ENCODE data around the gene PTBP3.
"Not testable (repeated sequence)": the region's sequence is repeated elsewhere in the genome, so short reads cannot be mapped to it uniquely, and the experiment has no call there.

Gene PTBP3

DNA sequence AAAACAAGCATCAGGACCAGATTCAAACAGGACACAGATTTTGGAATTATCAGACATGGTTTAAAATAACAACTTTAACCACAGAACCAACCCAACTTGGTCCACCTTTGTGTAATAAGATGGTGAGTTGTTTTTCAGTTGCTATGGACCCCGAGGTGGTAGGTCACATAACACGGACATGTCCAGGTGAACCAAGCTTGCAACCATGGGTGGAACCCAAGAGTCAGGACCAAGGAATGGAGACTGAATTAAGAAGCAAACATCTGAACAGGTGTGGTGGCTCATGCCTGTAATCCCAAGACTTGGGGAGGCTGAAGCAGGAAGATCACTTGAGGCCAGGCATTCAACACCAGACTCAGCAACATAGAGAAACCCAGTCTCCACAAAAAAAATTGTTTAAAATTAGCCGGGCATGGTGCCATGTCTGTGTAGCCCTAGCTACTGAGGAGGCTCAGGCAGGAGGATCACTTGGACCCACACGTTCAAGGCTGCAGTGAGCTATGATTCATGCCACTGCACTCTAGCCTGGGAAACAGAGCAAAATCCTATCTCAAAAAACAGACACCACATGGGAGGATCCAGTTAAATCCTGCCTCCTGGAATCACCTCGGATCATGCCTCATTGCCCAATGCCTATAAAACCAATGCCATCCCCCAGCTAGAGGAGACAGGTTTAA lies 10.6 kb downstream of the PTBP3 start:
- DNase-seq, result no peak

DNA sequence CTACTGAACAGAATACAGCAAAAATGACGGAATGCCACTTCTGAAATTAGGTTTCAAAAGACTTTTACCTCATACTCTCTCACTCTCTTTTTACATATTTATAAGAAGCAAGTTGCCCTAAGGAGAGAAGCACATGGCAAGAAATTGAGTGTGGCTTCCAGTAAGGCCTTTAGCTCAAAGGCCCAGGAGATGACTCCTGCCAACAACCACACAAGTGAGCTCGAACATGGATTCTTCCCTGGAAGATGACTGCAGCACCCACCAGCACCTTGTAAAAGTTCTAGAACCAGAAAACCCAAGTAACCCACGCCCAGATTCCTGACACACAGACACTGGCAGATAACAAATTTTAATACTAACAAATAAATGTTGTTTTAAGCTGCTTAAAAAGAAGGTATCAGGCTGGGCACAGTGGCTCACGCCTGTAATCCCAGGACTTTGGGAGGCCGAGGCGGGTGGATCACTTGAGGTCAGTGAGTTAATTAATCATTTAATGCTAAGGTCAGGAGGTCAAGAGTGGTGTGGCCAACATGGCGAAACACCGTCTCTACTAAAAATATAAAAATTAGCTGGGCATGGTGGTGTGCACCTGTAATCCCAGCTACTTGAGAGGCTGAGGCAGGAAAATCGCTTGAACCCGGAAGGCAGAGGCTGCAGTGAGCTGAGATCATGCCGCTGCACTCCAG lies 17.0 kb downstream of the PTBP3 start:
- DNase-seq, result no peak

DNA sequence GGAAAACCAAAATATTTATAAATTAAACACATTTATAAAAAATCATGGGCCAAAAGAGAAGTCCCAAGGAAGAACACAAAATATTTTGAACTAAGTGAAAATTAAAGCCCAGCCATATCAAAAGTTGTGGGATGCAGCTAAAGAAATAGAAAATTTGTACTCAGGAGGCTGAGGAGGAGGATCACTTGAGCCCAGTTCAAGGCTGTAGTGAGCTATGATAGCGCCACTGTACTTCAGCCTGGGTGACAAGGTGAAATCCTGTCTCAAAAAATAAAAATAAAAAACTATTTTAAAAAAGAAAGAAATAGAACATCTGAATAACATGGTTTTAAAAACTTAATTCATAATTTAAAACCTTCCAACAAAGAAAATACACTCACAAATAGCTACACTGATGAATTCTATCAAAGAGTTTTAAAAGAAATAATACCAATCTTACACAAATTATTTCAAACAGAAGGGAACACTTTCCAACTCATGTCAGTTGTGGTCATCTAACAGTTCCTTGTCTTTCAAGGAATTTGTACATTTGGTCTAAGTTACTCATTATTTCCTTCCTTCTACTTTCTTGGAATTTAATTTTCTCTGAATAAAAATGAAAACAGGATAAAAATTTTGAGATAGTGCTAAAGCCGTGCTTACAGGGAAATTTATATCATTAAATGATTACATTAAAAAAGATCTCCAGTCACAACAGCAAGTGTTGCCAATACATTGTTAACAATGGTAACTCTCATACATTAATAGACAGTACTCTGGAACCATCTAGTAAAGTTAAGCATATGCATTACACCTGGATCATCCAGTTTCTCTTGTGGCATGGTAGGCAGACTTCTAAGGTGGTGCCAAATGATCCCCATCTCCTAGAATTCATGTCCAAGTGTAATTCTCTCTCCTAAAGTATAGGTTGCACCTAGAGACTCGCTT lies 17.8 kb downstream of the PTBP3 start:
- DNase-seq, result no peak

DNA sequence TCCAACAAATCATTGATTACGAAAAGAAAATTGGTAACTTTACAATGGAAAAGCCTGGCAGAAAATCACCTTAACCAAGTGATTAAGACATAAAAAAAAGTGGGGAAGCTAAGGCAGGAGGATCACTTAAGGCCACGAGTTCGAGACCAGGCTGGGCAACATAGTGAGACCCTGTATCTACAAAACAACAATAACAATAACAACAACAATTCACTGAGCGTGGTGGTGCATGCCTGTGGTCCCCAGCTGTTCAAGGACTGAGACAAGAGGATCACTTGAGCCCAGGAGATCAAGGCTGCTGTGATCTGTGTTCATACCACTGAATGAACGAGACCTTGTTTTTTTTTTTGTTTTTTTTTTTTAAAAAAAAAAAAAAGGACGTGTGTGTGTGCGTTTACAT lies 21.3 kb downstream of the PTBP3 start:
- DNase-seq, result no peak

DNA sequence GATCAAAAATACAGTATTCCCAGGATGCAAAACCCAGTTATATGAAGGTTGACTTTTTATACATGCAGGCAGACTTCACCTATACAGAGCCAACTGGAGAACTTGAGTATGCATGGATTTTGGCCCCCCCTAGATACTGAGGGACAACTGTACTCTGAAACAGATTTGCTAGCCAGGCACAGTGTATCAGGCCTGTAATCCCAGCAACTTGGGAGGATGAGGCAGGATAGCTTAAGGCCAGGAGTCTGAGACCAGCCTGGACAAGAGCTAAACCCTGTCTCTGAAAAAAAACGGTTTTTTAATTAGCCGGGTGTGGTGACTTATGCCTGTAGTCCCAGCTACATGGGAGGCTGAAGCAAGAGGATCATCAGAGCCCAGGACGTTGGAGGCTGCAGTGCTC lies 21.9 kb downstream of the PTBP3 start:
- no peak for DNase-seq

DNA sequence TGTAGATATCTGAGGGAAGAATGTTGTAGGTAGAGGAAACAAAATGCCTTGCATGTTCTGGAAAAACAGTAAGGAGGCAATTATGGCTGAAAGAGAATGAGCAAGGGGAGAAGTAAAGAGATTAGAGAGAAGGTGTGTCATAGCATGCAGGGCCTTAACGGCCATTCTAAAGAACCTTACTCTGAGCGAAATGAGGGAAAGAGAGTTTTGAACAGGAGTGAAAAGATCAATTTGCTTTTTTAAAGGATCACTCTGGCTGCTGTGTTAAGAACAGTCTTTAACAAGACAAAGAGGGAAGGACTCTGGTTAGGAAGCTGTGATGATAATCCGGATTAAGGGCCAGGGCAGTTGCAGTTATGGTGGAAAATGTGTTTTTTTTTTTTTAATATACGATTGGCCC lies 22.6 kb downstream of the PTBP3 start:
- DNase-seq, result no peak

DNA sequence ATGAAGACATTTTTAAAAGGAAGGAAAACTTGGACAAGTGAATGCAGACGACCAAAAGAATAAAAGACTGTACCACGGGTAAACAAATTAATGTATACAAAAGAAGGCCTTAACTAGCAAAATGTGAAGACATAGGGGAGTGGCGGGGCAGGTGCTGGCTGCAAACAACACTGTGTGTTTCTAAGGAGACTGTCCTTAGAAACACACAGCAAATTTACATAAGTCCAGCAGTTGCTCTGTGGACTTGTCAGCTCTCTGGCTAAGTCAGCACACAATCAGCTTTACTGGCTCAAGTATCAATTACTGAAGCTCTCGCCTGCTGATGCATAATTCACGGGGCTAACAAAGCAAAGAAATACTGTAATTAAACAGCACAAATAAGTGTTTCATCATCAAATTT lies 24.8 kb downstream of the PTBP3 start:
- no peak for DNase-seq

DNA sequence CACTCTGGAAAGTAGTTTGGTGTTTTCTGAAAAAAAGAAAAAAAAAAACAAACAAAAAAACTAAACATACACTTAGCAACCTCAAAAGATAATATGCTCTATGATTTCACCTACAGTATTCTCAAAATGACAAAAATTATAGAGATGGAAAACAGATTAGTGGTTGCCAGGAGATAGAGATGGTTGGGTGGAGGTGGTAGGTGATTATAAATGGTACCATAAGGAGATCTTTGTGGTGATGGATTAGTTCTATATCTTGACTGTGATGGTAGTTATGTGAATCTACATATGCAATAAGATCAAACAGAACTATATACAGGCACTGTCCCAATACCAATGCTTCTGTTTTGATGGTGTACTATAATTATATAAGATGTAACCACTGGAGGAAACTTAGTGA lies 32.0 kb downstream of the PTBP3 start:
- DNase-seq, result no peak

DNA sequence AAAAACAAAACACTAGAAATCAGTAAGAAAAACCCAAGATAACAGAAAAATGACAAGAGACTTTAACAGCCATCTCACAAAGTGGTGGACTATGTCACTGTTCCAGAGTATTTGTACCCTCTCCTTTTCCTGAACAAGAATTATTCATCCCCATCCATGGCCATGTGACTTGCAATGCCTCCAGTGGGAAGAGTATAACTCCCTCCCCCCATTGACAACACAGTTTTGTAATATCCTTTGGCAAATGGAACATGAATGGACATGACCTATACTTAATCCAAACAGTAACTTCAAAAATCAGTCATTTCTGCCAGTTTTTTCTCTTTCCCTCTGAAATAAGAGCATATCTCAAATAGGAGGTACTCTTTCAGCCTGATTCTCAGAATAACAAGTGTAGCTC lies 33.9 kb downstream of the PTBP3 start:
- no peak for DNase-seq

DNA sequence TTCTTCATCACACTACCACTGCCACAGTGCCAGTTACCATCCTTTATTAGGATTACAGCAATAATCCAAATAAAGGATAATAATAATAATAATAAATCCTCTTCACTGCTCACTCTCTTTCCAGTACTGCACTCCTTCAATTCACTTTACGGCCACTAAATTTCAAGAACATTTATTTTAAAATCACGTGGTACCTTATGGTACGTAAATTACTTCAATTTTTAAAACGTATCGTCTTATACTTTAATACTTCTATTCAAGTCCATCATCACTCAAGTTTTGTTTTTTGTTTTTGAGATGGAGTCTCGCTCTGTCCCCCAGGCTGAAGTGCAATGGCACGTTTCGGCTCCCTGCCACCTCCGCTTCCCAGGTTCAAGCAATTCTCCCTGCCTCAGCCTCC lies 36.5 kb downstream of the PTBP3 start:
- no peak for DNase-seq

DNA sequence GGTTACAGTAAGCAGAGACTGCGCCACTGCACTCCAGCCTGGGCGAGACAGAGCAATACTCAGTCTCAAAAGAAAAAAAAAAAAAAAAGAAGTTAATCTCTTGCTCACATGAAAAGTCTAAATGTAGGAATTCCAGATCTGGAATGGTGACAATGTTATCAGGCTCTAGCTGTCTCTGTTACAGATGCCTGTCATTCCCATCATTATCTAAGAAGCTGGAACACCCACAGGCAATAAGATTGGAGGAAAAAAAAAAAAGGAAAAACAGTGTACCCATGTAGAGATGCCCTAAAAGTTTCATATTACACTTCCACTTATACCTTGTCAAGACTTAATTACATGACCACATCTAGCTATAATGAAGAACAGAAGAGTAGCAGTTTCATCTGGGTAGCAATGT lies 38.2 kb downstream of the PTBP3 start:
- DNase-seq, result no peak

DNA sequence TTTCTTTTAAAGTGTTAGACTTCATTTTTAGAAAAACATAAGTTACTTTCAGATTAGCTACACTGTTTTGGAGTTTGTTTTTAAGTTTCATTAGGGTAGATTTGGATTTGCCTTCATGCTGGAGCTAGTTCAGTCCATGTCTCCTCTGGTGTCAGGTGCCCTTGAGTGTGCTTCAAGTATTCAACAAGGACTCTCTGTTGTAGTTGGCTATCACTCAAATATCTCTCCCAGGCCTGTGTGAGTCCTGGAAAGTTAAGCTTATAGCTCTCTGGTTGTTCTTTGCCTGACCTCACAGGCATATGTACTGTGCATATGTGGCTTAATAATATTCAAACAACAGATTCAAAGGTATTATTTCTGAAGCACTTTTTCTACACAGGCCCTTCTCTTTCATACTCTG lies 45.4 kb downstream of the PTBP3 start:
- no peak for DNase-seq

DNA sequence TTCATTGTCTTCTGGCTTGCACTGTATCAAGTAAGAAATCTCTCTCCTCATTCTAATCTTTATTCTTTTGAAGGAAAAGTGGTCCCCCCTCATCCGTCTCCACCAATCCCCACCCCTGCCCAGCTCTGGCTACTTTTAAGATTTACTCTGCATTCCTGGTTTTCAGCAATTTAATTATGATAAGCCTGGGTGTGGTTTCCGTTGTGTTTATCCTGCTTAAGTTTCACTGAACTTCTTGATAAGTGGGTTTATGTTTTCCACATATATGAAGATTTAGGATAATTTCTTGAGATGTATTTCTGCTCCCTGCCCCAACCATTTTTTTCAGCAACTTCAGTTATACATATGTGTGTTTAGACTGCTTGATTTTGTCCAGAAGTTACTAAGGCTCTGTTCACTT lies 46.5 kb downstream of the PTBP3 start:
- DNase-seq, result no peak

DNA sequence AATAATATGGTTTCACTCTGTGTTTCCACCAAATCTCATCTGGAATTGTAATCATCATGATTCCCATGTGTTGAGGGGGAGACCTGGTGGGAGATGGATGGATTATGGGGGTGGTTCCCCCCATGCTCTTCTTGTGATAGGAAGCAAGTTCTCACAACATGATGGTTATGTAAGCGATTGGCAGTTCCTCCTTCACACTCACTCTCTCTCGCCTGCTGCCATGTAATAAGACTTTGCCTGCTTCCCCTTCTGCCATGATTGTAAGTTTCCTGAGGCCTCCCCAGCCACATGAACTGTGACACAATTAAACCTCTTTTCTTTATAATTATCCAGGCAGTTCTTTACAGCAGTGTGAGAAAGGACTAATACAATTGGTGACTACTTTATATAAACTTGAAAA lies 48.4 kb downstream of the PTBP3 start:
- no peak for DNase-seq

DNA sequence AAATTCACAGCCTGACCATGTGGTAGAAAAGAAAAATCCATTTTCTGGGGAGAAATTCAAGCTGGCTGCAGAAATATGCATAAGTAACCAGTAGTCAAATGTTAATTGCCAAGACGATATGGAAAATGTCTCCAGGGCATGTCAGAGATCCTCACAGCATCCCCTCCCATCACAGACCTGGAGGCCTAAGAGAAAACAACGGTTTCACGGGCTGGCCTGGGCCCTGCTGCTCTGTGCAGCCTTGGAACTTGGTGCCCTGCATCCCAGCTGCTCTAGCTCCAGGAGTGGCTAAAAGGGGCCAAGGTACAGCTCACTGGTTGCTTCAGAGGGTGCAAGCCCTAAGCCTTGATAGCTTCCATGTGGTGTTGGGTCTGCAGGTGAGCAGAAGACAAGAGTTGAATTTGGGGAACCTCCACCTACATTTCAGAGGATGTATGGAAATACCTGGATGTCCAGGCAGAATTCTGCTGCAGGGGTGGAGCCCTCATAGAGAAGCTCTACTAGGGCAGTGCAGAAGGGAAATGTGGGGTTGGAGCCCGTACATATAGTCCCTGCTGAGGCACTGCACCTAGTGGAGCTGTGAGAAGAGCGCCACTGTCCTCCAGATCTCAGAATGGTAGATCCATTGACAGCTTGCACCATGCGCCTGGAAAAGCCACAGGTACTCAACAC lies 49.7 kb downstream of the PTBP3 start:
- no peak for DNase-seq

DNA sequence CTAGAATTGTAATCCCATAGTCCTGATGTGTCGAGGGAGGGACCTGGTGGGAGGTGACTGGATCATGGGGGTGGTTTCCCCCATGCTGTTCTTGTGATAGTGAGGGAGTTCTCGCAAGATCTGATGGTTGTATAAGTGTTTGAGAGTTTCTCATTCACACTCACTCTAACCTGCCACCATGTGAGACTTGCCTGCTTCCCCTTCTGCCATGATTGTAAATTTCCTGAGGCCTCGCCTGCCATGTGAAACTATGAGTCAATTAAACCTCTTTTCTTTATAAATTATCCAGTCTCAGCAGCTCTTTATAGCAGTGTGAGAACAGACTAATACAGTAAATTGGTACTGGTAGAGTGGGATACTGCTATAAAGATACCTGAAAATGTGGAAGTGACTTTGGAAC lies 50.6 kb downstream of the PTBP3 start:
- not testable (repeated sequence) for DNase-seq

DNA sequence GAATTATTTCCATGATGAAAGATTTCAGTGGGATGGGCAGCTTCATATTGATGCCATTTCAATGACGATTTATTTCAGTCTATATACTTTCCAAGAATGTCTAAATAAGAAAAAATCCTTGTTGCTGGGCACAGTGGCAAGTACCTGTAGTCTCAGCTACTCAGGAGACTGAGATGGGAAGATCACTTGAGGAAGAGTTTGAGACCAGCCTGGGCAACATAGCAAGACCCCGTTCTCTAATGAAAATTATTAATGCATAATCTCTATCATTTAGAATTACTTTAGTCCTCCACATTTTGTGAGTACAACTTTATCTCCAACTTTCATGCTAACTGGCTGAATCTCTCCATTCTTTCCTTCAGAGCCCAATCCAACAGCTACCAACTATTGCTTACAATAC lies 52.5 kb downstream of the PTBP3 start:
- DNase-seq, result no peak

DNA sequence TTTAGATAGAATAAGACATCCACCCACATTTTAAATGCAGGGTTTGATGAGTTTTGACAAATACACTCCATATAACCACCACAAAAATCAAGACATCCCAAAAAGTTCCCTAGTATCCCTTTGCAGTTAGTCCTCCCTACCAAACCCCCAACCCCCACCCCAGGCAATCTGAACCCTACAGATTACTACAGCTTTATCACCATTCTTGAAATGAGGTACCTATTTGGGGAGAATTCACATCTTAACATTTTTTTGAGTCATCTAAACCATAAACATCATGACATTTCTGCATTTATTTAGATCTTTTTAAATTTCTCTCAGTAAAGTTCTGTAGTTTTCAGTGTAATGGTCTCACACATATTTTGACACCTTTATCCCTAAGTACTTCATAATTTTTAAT lies 53.9 kb downstream of the PTBP3 start:
- DNase-seq, result no peak

DNA sequence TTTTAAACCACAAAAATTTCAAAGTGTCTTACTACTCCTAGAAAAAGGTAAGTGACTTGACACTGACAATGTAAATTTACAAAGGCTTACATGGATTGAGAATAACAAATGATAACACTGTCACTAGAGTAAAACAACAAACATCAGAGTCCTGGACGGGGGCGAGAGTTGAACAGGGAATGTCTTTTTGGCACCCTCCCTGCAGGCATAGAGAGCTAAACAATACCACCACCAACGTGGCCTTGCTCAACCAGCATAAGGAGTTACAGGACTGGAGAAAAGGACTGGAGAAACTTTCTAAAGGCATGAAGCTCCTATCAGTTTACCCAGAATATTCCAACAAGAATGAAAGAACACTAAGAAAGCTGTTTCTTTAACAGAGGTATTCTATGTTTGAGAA lies 55.3 kb downstream of the PTBP3 start:
- DNase-seq, result no peak

DNA sequence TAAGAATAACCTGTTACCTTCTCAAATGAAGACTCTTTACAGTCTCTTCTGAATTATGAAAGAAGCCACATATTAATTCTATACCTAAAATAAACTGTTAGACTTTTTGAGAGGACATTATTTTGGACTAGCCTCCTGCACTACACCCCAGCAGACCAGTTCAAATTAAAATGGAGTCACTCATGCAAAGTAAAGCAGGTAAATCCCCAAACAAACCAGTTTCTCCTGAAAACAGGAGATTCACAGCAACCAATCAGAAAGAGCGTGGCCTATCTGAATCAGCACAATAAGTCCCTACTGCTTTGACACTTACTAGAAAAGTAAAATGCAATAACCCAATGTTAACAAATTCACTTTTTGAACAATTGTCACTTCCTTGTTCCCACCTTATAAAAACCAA lies 58.8 kb downstream of the PTBP3 start:
- no peak for DNase-seq

DNA sequence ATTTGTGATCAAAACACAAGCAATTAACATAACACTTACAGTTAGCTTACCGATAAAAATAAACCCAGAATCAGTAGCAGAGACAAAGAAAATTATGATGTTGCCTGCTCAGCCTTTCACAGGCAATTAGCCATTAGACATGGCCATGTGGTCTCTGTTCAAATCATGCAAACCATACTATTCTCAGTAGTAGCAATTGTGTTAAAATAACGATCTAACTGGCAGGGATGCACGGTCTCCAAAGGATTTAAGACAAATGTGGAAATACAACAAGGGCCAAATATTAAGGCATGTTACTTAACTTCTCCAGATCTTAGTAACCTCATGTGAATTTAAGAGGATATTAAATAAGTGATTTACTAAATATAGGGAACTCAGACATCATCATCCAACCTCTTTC lies 59.5 kb downstream of the PTBP3 start:
- no peak for DNase-seq

DNA sequence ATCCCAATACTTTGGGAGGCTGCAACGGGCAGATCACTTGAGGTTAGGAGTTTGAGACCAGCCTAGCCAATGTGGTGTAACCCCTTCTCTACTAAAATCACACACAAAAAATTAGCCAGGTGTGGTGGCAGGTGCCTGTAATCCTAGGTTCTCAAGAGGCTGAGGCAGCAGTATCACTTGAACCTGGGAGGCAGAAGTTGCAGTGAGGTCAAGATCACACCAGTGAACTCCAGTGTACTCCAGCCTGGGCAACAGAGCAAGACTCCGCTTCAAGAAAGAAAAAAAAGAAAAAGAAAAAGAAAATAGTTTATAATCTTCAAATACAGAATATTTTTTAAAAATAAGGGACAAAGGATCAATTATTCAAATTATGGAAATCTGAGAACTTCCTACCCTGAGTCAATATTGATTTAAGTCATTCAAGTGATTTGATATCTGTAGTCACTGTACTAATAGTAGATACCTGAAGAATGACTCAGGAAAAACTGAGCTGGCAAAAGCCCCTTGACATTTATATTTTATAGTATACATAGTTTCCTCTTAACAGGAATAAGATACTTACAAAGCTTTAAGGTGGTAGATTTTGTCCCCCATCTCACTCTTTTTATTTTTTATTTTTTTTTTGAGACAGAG lies 61.8 kb downstream of the PTBP3 start:
- no peak for DNase-seq

DNA sequence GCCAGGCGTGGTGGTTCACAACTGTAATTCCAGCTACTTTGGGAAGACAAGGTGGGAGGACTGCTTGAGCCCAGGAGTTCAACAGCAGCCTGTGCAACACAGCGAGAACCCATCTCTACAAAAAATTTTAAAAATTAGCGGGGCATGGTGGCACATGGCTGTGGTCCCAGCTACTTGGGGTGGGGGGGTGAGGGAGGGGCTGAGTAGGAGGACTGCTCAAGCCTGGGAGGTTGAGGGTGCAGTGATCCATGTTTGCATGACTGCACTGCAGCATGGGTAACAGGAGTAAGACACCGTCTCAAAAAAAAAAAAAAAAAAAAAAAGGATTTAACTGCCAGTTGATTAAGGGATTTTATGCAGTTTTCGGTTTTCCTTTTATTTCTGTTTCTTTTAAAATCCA lies 65.0 kb downstream of the PTBP3 start:
- DNase-seq, result no peak
